Stimulated activated CD4-positive, alpha-beta T cell treated with anti-CD3 and anti-CD28 coated beads, Interleukin-15, amount 100 ng/mL, for 48 hours (primary cell): ENCODE results near the gene SDSL.

ENCODE experiments used
- DNase-seq, 2 donors: peaks; one replicate each; pipeline ENCODE4 v3.0.0-alpha.2; 2020; ENCODE audit warnings: low read depth in 2 of 2

SDSL gene

GRCh38 chr12:113420996-113421595 is 1.1 kb upstream of the SDSL start:
- no peak for DNase-seq

GRCh38 chr12:113422886-113423669 is 898 bp downstream of the SDSL start:
- DNase-seq: no peak

- DNase-seq: no peak
Measured at GRCh38 chr12:113424456-113424855, 2.3 kb downstream of the SDSL start.

- peak; percentile 28 to 44 for DNase-seq
Measured at GRCh38 chr12:113424915-113425823, 3.0 kb downstream of the SDSL start.

- DNase-seq: no peak
Measured at GRCh38 chr12:113425960-113426453, 3.8 kb downstream of the SDSL start.

GRCh38 chr12:113427882-113428281 is 5.7 kb downstream of the SDSL start:
- DNase-seq: no peak

- DNase-seq: no peak
Measured at GRCh38 chr12:113428482-113428881, 6.3 kb downstream of the SDSL start.

GRCh38 chr12:113432986-113433385 is 10.8 kb downstream of the SDSL start:
- DNase-seq: no peak

GRCh38 chr12:113435367-113435766 is 13.2 kb downstream of the SDSL start:
- DNase-seq: no peak

- no peak for DNase-seq
Measured at GRCh38 chr12:113436586-113436985, 14.4 kb downstream of the SDSL start.

- DNase-seq: no peak
Measured at GRCh38 chr12:113436993-113437728, 15.0 kb downstream of the SDSL start.

- no peak for DNase-seq
Measured at GRCh38 chr12:113437729-113438100, 15.5 kb downstream of the SDSL start.

GRCh38 chr12:113438523-113439300 is 16.5 kb downstream of the SDSL start:
- no peak for DNase-seq

GRCh38 chr12:113439301-113439597 is 17.1 kb downstream of the SDSL start:
- no peak for DNase-seq

- DNase-seq: no peak
Measured at GRCh38 chr12:113439606-113440030, 17.4 kb downstream of the SDSL start.

GRCh38 chr12:113440336-113440735 is 18.2 kb downstream of the SDSL start:
- DNase-seq: no peak

GRCh38 chr12:113440947-113441782 is 19.0 kb downstream of the SDSL start:
- no peak for DNase-seq

- DNase-seq: no peak
Measured at GRCh38 chr12:113443030-113443539, 20.9 kb downstream of the SDSL start.

- no peak for DNase-seq
Measured at GRCh38 chr12:113445544-113446171, 23.5 kb downstream of the SDSL start.
